ACC112 (cell line): Measurements from ENCODE around the gene KLHL29.

Experiments
- H2AFZ ChIP-seq: fragments of 200-600 bp; sonication (generic); one replicate; pipeline ENCODE4 v1.6.0; 2017; ENCODE audit warnings: antibody characterized with exemption, low read length; ENCODE audit not compliant: unreplicated experiment
- H3K27ac ChIP-seq: fragments of 200-600 bp; sonication (generic); 2 replicates; pipeline ENCODE4 v1.5.1; 2014; ENCODE audit warnings: low read depth, mild to moderate bottlenecking, antibody characterized with exemption, low read length, moderate library complexity
- H3K27me3 ChIP-seq: fragments of 200-600 bp; sonication (generic); 2 replicates; pipeline ENCODE4 v1.6.1; 2014; ENCODE audit warnings: mild to moderate bottlenecking, antibody characterized with exemption, low read length, moderate library complexity, mixed read lengths; ENCODE audit not compliant: insufficient read depth
- H3K36me3 ChIP-seq: fragments of 200-600 bp; sonication (generic); 2 replicates; pipeline ENCODE4 v1.6.1; 2016; ENCODE audit warnings: mild to moderate bottlenecking, antibody characterized with exemption, low read length, moderate library complexity, mixed read lengths; ENCODE audit not compliant: insufficient read depth
- H3K4me1 ChIP-seq: fragments of 200-600 bp; sonication (generic); one replicate; pipeline ENCODE4 v1.6.1; 2016; ENCODE audit warnings: low read length, mixed read lengths; ENCODE audit not compliant: insufficient read depth, unreplicated experiment, control insufficient read depth
- H3K4me3 ChIP-seq: fragments of 200-600 bp; sonication (generic); 2 replicates; pipeline ENCODE4 v1.5.1; 2014; ENCODE audit warnings: mild to moderate bottlenecking, low read depth, low read length
- H3K79me2 ChIP-seq: fragments of 200-600 bp; sonication (generic); one replicate; pipeline ENCODE4 v1.6.0; 2016; ENCODE audit warnings: low read length; ENCODE audit not compliant: control insufficient read depth, unreplicated experiment, insufficient read depth

KLHL29 gene

DNA sequence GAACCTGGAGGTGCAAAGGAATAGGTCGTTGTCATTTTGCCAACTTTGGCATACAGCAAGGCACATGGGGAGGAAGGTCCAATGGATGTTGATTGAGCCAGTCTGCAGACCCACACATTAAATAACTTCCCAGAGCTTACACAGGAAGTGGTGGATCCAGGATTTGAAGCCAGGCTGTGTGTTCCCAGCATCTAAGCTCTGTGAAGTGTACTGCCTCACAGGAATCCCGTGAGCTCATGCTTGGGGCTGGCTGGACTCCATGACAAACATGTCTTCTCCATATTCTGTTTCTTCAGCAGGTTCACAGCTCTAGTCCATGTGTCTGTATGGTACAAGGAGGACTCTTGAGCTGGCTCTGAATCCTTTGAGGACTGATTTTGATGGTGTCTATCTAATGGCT is 63.9 kb downstream of the KLHL29 start:
- Histone ChIP-seq H3K79me2 (no peaks in the 10 kb centered on the region), H3K36me3 (no peaks in the 10 kb centered on the region), H3K27me3 (no peaks in the 10 kb centered on the region), H3K4me1 (peaks cover 17% of the 10 kb centered on the region), H3K27ac (no peak overlapping the region), H2AFZ (no peak overlapping the region), H3K4me3 (no peak overlapping the region)

DNA sequence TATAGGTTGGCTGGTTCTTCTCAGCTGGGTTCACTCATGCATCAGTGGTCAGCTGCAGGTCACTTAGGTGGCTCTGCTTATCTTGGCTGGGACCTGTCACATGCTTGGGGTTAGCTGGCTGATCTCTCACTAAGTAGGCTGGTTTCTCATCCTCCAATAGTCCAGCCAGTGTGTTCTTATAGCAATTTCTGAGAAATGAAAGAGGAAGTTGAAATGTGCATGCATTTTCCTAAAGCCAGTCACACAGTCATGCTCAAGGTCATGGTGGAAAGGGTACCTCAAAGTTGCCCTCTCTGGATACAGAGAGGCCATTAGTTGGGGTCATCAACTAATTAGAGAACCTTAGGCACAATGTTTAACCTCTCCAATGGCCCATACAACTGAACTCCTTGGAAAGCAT is 64.4 kb downstream of the KLHL29 start:
- H3K4me1 ChIP-seq: peaks cover 18% of the 10 kb centered on the region
- H3K4me3 ChIP-seq: no peak overlapping the region

GRCh38 chr2:23449831-23450331 is 64.9 kb downstream of the KLHL29 start:
- Histone ChIP-seq H3K4me3 (no peak overlapping the region), H3K27me3 (no peaks in the 10 kb centered on the region), H3K36me3 (no peaks in the 10 kb centered on the region), H2AFZ (no peak overlapping the region), H3K79me2 (no peaks in the 10 kb centered on the region), H3K4me1 (peaks cover 22% of the 10 kb centered on the region), H3K27ac (no peak overlapping the region)

More for the DNA sequence above, 64.4 kb downstream of the KLHL29 start:
- Histone ChIP-seq H3K36me3 (no peaks in the 10 kb centered on the region), H3K79me2 (no peaks in the 10 kb centered on the region), H3K27me3 (no peaks in the 10 kb centered on the region), H3K27ac (no peak overlapping the region), H2AFZ (no peak overlapping the region)

DNA sequence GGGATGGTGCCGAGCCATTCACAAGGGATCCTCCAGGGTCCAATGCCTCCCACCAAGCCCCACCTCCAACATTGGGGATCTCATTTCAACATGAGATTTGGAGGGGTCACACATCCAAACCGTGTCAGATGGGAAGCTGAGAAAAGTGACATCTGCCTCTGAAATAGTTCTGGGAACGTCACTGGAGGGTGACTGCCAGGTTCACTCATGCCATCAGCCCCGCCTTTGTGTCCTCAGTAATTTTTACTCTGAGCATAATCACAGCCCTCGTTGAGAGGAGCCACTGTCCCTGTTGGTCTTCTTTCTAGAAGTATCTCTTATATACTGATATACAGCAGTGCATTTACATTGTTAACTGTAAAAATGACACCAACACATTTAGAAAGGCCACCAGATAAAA is 67.4 kb downstream of the KLHL29 start:
- H2AFZ ChIP-seq: no peak overlapping the region
- H3K27me3 ChIP-seq: no peaks in the 10 kb centered on the region
- H3K4me3 ChIP-seq: no peak overlapping the region
- no peaks in the 10 kb centered on the region for H3K79me2 ChIP-seq
- H3K36me3 ChIP-seq: no peaks in the 10 kb centered on the region
- H3K4me1 ChIP-seq: peaks cover 23% of the 10 kb centered on the region
- H3K27ac ChIP-seq: no peak overlapping the region

- no peak overlapping the region for H3K4me3 ChIP-seq
- H3K27ac ChIP-seq: no peak overlapping the region
Observed at GRCh38 chr2:23452853-23453420, 68.0 kb downstream of the KLHL29 start.

DNA sequence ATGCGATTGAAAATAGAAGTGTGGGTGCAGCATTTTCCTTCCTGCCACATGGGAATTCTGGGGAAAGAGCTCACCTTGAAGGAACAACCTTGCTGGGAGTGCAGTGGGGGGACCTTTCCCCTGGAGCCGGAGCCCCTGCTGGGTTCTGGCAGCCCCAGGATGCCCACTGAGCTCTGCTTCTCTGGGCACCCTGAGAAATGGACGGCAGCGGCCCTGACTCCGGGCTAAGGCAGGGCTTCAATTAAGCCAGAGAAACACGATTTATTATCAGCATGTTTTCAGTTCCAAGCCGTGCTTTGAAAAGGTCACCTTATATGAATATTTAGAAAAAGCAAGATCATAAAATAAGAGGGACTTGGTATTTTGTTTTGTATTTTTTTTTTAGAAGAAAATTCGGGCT is 68.5 kb downstream of the KLHL29 start:
- H3K79me2 ChIP-seq: no peaks in the 10 kb centered on the region
- no peak overlapping the region for H3K4me3 ChIP-seq
- H3K4me1 ChIP-seq: peaks cover 23% of the 10 kb centered on the region
- no peak overlapping the region for H2AFZ ChIP-seq
- H3K27me3 ChIP-seq: no peaks in the 10 kb centered on the region
- H3K36me3 ChIP-seq: no peaks in the 10 kb centered on the region
- H3K27ac ChIP-seq: no peak overlapping the region

More at GRCh38 chr2:23452853-23453420, 68.0 kb downstream of the KLHL29 start:
- Histone ChIP-seq H3K79me2 (no peaks in the 10 kb centered on the region), H3K4me1 (peaks cover 23% of the 10 kb centered on the region), H3K36me3 (no peaks in the 10 kb centered on the region), H3K27me3 (no peaks in the 10 kb centered on the region), H2AFZ (no peak overlapping the region)

- Histone ChIP-seq H3K27ac (no peak overlapping the region), H3K4me1 (peaks cover 23% of the 10 kb centered on the region), H3K27me3 (no peaks in the 10 kb centered on the region), H3K36me3 (no peaks in the 10 kb centered on the region), H3K79me2 (no peaks in the 10 kb centered on the region), H2AFZ (no peak overlapping the region), H3K4me3 (no peak overlapping the region)
Observed at GRCh38 chr2:23453836-23454460, 69.0 kb downstream of the KLHL29 start.

DNA sequence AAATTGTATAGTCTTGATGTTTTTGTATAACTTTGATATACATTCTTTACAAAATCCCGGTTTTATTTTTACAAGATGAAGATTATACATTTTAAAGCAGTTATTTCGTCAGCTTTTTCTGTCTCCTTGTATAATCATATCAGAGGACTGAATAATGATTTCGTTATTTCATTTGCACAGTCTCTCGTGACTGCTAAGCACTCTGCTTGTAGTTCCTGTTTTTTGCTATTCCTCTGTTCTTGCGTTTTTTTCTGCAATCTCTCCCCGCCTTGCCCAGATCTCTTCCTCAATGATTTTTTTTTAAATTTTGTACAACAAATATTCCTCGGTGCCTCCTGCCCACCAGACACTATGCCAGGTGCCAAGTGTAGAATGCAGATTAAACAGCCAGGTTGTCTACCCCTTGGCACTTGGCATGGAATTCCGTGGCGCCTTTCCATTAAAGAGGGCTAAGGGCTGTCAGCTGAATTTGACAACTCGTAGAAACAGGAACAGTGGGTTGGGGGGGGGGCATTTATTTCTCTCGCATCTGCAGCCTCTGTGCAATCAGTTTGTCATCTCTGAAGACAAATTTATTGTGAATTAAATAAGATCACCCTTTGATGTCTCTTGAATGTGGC is 69.6 kb downstream of the KLHL29 start:
- Histone ChIP-seq H3K4me1 (peaks cover 23% of the 10 kb centered on the region), H3K79me2 (no peaks in the 10 kb centered on the region), H3K4me3 (no peak overlapping the region), H2AFZ (no peak overlapping the region), H3K27me3 (no peaks in the 10 kb centered on the region), H3K36me3 (no peaks in the 10 kb centered on the region), H3K27ac (no peak overlapping the region)

DNA sequence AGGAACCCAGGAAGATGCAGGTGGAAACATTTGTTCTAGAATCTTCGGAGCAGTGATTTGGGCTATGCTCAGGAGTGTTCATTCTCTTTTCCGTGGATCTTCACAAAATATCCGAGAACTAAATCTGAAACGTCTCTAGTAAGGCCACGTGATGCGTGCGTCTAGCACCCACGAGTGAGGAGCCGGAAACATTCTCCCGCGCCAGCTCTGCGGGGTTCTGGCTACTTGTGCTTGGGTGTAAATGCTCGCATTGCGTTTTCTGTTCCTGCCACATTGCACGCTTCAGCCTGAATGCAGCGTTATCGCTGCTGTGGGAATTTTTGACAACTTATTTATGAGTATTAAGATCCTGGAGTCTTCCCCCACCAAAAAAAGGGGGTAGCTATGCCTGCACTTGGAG is 71.4 kb downstream of the KLHL29 start:
- Histone ChIP-seq H3K36me3 (no peaks in the 10 kb centered on the region), H3K4me3 (no peak overlapping the region), H2AFZ (no peak overlapping the region), H3K79me2 (no peaks in the 10 kb centered on the region), H3K27me3 (no peaks in the 10 kb centered on the region), H3K4me1 (peaks cover 23% of the 10 kb centered on the region), H3K27ac (no peak overlapping the region)

DNA sequence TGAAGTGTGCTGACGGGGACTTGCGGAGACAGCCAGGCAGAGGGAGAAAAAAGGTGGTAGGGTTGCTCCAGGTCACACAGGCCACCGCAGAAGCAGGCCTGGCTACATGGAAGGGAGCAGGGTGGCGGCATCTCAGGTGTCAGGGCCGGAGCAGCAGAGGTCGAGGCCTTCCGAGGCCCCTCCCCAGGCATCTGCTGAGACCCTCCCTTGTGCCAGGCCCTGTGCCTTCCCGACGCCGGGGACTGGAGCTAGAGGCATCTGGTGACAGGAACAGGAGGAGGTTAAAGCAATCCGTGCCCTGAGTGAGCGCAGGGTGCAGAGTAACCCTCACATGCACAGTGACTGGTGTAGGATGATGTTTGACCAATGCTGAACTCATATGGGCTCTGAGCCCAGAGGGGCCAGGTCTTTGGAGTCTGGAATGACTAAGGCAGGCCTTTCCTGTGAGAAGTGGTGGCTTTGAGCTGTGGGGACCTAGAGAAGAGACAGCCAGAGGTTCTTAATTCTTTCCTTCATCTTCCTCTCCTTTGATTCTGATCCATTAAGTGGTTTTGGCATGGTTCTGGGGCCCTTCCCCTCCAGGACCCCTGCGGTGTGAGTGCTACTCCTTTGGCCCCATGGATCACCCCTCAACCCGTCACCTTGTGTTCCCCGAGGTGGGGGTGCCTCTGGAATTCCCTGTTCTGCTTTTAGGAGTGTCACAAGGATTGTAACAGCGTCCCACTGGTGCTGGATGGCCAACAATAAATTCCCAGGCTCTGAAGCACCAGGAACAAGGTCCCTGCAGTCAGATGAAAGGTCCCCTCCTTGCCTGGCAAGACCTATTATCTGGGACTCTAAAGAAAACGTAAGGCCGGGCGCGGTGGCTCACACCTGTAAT is 72.1 kb downstream of the KLHL29 start:
- Histone ChIP-seq H3K4me1 (peaks cover 23% of the 10 kb centered on the region), H3K27me3 (no peaks in the 10 kb centered on the region), H2AFZ (no peak overlapping the region), H3K79me2 (no peaks in the 10 kb centered on the region), H3K4me3 (no peak overlapping the region), H3K27ac (no peak overlapping the region), H3K36me3 (no peaks in the 10 kb centered on the region)
